Panc1 (cell line): Measurements from ENCODE around the gene ARL14.

Experiments used
- CTCF ChIP-seq: fragments of 450-650 bp; IDR thresholded peaks from 2 replicates; pipeline ENCODE4 v1.5.1; 2017; ENCODE audit warnings: mild to moderate bottlenecking
- POLR2AphosphoS5 ChIP-seq: IDR thresholded peaks from 2 replicates; pipeline ENCODE4 v1.6.1; 2012; ENCODE audit warnings: mild to moderate bottlenecking, low read depth, low read length, moderate library complexity

- TF ChIP-seq CTCF (peak; percentile 52), POLR2AphosphoS5 (no peak)
These were observed 23.4 kb upstream of the ARL14 start for GRCh38 chr3:160653512-160653911.
